HG02884 (cell line): ENCODE data around the gene ERC1.
A peak's percentile ranks its signal among the peaks of the same experiment; 100 is the strongest.

Experiments
- ATAC-seq: cut with Tn5 transposase; IDR thresholded peaks from one replicate; pipeline ENCODE4 v1.9.1; 2021; ENCODE audit warnings: mild to moderate bottlenecking, moderate library complexity; ENCODE audit not compliant: unreplicated experiment

The ERC1 gene

DNA sequence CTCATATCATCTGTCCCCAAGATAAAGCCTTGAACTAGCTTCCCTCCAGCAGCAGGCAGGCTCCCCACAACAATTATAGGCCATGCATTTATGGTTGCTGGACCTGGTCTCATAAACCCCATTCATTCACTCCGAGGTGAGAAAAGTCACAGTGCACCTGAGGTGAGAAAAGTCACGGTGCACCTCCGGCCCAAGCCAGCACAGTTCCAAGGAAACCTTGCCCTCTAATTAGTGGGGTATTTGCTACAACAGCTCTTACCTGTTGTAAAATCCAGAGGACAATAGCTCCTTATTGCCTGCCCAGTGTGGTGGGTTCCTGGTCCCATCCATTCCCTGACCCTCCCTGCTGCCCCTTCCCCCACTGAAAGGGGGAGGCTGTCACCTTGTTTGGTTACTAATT, 537.8 kb downstream of the ERC1 start:
- no peak for ATAC-seq

DNA sequence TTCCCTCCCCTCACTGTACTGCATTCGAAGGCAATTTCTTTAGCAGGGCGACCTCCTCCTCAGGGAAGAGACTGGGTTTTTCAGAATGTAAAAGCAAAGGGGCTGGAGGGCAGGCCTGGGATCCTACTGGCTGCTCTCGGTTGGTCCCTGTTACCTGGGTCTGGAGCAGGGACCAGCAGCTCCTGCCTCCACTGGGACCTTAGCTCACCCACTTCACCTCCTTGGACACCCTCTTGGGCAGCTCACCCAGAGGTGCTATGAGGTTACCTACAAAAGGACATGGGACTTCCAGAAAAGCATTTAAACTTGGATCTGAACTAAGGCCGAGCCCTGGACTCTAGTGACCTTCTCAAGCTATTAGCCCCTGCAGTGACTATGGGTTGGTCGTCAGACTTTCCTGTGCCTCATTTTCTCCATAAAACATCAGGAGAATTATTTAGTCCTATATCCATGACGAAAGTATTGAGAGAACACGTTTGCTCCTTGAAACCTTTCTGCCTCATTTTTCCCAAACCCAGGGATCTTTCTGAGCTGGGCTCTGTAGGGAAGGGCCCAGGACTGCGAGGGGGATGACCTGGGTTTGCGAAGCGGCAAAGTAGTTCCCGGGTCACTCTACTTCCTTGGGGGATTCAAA, 538.3 kb downstream of the ERC1 start:
- ATAC-seq: no peak

GRCh38 chr12:1529862-1530591, 539.0 kb downstream of the ERC1 start:
- ATAC-seq: no peak

GRCh38 chr12:1530592-1531152, 539.6 kb downstream of the ERC1 start:
- no peak for ATAC-seq

DNA sequence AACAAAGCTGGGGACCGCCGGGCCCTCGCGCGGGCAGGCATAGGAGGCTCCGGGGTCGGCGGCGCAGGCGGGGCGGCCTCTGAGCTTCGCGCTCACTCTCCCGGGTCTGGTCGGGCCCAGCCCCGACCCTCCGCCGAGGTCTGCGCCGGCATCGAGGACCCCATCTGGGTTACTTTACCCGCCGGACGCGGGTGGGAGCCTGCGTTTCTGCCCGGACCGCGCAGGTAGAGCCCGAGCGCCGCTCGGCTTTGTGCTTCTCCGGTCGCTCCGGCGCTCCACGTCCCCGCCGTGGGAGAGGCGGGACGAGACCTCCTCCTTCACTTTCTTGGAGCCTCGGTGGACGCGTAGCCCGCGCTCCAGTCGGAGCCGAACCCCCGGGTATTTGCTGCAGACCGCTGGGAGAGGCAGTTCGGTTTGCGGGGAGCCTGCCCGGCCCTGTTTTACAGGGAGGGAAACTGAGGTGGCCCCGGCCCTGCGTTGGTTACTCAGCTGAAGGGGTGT, 540.2 kb downstream of the ERC1 start:
- ATAC-seq: no peak

GRCh38 chr12:1531654-1532374, 540.8 kb downstream of the ERC1 start:
- ATAC-seq: no peak

DNA sequence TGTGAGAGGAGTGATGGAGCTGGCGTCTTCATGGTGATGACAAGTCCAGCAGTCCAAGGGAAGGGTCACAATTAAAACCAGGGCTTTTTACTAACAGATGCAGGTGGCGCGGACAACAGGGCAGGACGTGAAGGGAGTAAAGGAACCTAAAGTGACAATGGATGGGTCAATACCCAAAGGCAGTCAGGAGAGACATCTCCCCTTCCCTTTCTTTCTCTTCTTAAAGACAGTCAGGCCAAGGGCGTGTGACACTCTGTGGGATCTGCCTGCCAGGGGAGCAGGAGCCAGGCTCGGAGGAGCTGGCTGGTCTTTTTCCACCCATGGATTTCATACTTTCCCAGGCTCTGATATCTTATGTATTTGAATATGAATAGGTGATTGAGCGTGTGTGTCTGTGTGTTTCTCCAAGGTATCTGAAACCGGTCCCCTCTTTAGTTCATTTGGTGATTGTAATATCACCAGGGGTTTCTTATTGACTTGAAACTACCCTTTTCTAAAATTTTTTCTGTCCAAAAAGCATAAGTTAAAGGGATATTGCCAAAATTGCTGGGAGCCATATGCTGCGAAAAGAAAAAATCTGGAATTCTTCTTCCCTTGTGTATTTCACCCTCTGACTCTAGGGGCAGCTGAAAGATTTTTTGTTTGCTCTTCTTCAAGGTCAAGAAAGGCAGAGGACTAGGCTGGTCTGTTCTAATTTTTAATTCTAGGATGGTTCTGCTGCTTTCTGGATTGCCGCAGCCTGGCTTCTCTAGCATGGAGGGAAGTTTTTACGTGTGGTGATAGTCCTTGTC, 541.5 kb downstream of the ERC1 start:
- ATAC-seq: no peak

DNA sequence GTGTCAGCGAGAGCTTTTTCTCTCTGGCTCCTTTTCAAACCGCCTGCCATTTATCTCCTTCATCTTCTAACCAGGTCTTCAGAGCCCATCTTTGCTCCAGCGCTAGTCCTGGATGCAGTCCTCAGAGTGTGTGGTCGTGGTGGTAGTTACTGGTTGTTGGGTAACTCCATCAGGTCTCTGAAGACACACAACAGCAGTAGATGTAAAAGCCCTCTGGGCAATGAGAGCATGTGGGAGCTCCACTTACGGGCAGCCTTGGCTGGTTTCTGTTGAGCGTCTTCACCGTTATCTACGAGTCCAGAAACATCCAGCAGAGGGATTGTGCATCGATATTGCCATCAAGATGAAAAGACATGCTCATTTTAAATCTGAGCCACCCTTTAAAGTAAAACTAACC, 542.2 kb downstream of the ERC1 start:
- peak; percentile 20 for ATAC-seq

DNA sequence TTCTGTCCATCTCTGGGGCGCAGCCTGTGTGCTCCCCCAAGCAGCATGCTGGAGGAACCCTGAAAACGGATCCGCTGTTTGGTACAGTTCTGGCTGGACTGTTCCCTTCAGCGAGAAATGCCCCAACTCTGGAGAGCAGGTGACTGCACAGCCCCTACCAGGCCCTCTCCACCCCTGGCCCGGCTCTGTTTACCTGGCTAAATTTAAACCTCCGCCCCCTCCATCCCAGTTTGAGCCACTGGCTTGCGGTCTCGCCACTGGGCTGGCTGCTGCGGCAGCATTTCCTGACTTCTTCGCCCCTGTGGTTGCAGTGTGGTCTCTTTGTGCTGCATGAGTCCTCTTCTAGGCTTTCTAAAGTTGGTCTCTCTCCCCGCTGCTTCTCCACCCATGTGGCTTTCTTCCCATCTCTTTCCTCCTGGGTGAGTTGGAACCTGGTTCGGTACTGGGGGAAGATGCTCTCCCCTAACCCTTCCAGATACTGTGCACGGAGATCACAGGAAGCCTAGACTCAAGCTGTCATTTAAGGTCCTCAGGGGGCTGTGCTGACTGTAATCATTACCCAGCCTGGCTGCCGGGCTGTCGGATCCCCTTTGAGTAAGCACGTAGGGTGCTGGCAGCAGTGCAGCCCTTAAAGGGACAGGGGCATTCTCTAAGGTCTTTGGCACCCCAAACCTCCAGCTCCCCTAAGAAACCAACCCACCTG, 542.7 kb downstream of the ERC1 start:
- ATAC-seq: peak; percentile 51

DNA sequence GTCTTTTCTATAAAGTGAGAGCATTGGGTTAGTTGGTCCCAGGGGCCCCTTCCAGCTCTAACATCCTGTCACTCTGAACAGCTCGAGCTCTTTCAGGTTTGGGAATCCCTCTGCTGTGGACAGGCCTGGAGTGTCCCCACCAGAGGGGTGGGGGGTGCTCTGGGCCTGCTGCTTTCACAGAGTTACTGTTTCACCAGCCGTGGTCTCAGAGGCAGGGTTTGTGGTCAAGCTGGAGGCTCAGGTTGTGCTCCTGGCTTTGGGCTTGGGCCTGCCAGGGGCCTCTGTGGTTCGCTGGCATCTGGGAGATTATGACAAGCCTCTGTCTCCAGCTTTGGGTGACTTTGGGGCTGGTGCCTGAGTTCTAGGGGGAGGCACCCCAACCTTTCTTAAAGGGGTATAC, 543.7 kb downstream of the ERC1 start:
- ATAC-seq: no peak

- no peak for ATAC-seq
Observed at GRCh38 chr12:1536817-1537216, 545.8 kb downstream of the ERC1 start.

GRCh38 chr12:1539135-1539534, 548.1 kb downstream of the ERC1 start:
- ATAC-seq: no peak

DNA sequence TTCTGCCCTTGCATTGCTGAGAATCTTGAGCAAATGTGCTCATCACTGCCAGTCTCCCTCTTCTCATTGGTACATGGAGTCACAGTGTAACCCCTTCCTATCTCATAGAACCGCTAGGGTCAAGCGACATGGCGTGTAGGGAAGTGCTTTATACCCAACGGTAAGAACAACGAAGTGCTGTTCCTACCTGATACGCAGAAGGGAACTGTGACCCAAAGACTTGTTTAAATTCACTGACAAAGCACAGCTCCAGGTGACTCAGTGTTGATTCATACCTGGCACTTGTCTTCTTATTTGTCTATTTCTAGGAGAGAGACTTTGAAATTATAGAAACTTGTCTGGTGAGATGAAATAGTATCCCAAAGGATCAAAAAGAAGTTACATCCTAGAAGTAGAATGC, 549.7 kb downstream of the ERC1 start:
- ATAC-seq: no peak

GRCh38 chr12:1542599-1542998, 551.6 kb downstream of the ERC1 start:
- ATAC-seq: no peak

DNA sequence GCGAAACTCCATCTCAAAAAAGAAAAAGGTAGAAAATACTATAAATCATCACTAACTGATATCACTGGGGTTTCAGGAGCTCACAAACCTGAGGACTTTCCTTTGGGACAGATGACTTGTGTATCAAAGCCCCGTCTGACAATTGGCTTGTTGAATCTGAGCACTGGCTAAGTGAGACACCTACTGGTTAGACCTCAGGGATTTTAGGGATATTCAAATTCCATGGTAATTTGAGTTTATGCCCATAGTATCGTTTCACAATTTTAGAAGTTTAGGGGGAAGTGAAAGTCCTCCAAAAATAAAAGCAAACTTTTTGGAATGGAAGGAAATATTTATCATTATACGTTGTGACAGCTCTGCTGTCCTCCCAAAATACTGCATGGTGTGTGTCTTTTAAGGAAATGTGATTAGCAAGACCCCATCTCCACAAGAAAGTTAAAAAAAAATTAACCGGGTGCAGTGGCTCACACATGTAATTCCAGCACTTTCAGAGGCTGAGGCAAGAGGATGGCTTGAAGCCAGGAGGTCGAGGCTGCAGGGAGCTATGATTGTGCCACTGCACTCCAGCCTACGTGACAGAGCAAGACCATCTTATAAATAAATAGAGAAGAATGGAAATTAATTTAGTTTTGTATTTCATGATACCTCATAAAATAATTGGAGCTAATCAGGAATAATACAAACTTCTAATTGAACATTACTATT, 554.1 kb downstream of the ERC1 start:
- ATAC-seq: no peak
